Stimulated activated CD8-positive, alpha-beta memory T cell treated with anti-CD3 and anti-CD28 coated beads, Interleukin-2, amount 100 ng/mL, for 48 hours (primary cell): ENCODE results near the gene SH3BP5.

Experiments used
- DNase-seq, 2 donors: peaks; one replicate each; pipeline ENCODE4 v3.0.0-alpha.2; 2020; ENCODE audit warnings: low read depth in 2 of 2

The SH3BP5 gene

GRCh38 chr3:15347063-15347736 is 14.8 kb upstream of the SH3BP5 start:
- DNase-seq, result no peak

- no peak for DNase-seq
Observed at GRCh38 chr3:15346516-15346915, 14.1 kb upstream of the SH3BP5 start.

- DNase-seq, result no peak
Observed at GRCh38 chr3:15345608-15346137, 13.3 kb upstream of the SH3BP5 start.

GRCh38 chr3:15345066-15345607 is 12.8 kb upstream of the SH3BP5 start:
- DNase-seq, result no peak

GRCh38 chr3:15342945-15343344 is 10.6 kb upstream of the SH3BP5 start:
- no peak for DNase-seq

GRCh38 chr3:15342246-15342645 is 9.9 kb upstream of the SH3BP5 start:
- DNase-seq, result no peak

- DNase-seq, result no peak
Observed at GRCh38 chr3:15341030-15341726, 8.8 kb upstream of the SH3BP5 start.

GRCh38 chr3:15339786-15340215 is 7.4 kb upstream of the SH3BP5 start:
- DNase-seq, result no peak

GRCh38 chr3:15339001-15339400 is 6.6 kb upstream of the SH3BP5 start:
- DNase-seq, result no peak

GRCh38 chr3:15337963-15338362 is 5.6 kb upstream of the SH3BP5 start:
- DNase-seq, result no peak

GRCh38 chr3:15336057-15336456 is 3.7 kb upstream of the SH3BP5 start:
- DNase-seq, result no peak

- DNase-seq, result no peak
Observed at GRCh38 chr3:15333956-15334263, 1.5 kb upstream of the SH3BP5 start.

GRCh38 chr3:15333099-15333955 is 941 bp upstream of the SH3BP5 start:
- DNase-seq, result no peak

- no peak for DNase-seq
Observed at GRCh38 chr3:15331606-15332404, 581 bp downstream of the SH3BP5 start.

GRCh38 chr3:15331072-15331605 is 1.2 kb downstream of the SH3BP5 start:
- no peak for DNase-seq

GRCh38 chr3:15330031-15330596 is 2.3 kb downstream of the SH3BP5 start:
- DNase-seq, result no peak

GRCh38 chr3:15329046-15330005 is 3.1 kb downstream of the SH3BP5 start:
- no peak for DNase-seq

- no peak for DNase-seq
Observed at GRCh38 chr3:15327941-15328340, 4.4 kb downstream of the SH3BP5 start.

GRCh38 chr3:15326673-15327072 is 5.7 kb downstream of the SH3BP5 start:
- DNase-seq, result no peak

- DNase-seq, result no peak
Observed at GRCh38 chr3:15326037-15326436, 6.3 kb downstream of the SH3BP5 start.
